Stimulated activated CD8-positive, alpha-beta memory T cell treated with anti-CD3 and anti-CD28 coated beads, Interleukin-15, amount 100 ng/mL, for 4 hours (primary cell): Measurements from ENCODE around the gene RAPGEF2.
"Not testable (repeated sequence)": the region's sequence is repeated elsewhere in the genome, so short reads cannot be mapped to it uniquely, and the experiment has no call there.

Experiments used
- DNase-seq, 2 donors: peaks; one replicate each; pipeline ENCODE4 v3.0.0-alpha.2; 2020; ENCODE audit warnings: low read depth in 2 of 2

Gene RAPGEF2

DNA sequence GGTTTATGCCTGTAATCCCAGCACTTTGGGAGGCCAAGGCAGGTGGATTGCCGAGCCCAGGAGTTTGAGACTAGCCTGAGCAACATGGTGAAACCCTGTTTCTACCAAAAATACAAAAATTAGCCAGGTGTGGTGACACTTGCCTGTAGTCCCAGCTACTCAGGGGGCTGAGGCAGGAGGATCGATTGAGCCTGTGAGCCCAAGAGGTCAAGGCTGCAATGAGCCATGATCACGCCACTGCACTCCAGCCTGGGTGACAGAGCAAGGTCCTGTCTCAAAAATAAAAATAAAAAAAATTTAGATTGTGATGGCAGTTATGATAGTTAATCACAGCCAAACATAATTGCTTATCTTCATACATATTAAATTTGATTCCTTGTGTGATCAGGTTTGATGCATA is 58.6 kb downstream of the RAPGEF2 start:
- not testable (repeated sequence) for DNase-seq

DNA sequence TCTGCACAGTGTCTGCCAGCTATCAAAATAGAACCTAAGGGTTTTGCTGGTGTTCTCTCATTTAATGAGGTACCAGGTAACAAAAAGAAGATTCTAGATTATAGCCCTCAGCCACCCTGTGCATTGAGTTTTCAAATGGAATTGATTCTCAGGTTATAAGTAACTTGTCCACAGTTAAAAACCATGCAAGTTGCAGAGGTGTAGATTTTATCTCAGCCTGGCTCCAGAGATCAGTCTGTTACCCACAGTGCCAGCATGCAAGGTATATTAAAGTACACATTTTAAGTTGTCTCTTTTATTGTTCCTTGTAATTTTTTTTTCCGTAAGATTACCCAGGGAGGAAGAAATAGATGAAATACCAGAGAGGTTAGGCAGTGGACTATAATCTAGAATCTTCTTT is 59.7 kb downstream of the RAPGEF2 start:
- DNase-seq: no peak

DNA sequence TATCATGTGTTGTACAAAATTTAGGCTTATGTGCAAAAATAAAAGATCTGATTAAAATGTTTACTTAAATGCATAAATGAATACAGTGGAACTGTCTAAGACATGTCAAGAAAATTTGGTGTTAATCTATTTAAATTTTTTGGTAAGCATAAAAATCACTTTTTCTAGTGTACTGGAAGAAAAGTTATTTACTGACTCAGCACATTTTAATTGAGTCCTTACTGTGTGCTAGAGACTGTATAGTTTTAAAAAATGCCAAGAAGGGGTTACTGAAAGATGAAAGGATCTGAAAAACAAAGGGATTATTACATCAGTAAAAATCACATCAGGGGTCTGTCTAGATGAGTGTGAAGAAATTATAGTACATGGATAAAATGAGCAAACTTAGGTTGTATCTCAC is 60.6 kb downstream of the RAPGEF2 start:
- no peak for DNase-seq

DNA sequence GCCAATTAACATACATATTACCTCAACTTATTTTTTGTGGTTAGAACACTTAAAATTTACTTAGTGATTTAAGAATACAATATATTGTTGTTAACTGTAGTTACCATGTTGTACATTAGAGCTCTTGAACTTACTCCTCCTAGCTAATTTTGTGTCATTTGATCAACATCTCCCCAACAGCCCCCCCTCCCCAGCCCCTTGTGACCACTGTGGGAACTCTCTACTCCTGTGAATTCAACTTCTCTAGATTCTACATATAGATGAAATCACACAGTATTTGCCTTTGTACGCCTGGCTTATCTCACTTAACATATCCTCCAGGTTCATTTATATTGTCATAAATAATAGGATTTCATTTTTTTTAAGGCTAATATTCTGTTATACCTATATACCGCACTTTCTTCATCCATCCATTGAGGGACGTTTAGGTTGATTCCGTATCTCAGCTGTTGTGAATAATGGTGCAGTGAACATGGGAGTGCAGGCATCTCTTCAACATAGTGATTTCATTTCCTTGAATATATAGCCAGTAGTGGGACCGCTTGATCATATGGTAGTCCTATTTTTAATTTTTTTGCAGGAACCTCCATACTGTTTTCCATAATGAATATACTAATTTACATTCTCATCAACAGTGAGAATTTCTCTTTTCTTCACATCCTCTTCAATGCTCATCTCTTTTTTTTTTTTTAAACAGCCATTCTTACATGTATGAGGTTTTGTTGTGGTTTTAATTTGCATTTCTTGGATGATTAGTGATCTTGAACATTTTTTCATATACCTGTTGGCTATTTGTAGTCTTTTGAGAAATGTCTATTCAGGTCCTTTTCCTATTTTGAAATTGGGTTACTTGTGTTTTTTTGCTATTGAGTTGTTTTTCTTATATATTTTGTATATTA is 66.8 kb downstream of the RAPGEF2 start:
- no peak for DNase-seq

DNA sequence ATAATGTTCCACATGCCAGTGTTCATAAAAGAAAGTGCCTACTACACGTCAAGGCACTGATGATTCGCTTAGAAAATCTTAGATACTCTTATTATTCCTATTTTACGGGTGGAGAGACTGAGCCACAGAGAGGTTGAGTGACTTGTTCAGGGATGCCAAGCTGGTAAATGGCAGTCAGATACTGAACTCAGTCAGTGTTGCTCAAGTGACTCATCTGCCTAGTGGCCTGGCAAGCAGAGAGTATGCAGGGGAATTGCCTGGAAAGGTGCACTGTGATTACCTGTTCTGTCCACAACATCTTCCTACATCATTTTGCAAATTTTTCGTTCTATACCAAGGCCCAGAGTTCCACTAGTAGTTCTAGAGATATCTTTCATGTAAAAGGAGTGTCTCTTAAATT is 68.4 kb downstream of the RAPGEF2 start:
- DNase-seq: no peak

DNA sequence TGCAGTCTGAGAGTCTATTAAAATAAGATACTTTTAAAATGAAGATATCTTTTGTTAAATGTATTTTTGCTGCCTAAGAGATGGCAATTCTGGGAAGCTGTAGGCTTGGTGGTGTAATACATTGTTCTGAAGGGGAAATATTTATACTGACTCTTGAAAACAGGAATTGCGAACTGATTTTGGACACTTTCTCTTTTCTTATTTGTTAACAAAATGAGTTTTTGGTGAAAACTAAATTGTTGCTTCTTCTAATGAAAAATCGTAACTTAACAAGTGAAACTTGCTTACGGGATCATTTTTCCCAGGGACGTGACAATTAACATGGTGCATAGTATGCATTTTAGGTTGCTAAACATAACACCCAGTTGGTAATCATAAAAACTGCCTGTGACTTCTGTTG is 71.0 kb downstream of the RAPGEF2 start:
- no peak for DNase-seq

DNA sequence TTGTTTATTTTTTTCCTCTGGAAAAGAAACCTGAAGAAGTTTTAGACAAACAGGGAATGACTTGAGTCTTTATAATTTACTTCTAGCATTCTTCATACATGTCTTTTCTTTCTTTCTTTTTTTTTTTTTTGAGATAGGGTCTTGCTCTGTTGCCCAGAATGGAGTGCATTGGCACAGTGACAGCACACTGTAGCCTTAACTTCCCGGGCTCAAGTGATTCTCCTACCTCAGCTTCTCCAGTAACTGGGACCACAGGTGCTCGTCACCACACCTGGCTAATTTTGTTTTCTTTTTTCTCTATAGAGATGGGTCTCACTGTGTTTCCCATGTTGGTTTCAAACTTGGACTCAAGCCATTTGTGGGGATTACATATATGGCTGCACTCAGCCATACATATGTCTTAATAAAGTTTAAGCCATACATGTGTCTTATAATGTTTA is 71.8 kb downstream of the RAPGEF2 start:
- no peak for DNase-seq

DNA sequence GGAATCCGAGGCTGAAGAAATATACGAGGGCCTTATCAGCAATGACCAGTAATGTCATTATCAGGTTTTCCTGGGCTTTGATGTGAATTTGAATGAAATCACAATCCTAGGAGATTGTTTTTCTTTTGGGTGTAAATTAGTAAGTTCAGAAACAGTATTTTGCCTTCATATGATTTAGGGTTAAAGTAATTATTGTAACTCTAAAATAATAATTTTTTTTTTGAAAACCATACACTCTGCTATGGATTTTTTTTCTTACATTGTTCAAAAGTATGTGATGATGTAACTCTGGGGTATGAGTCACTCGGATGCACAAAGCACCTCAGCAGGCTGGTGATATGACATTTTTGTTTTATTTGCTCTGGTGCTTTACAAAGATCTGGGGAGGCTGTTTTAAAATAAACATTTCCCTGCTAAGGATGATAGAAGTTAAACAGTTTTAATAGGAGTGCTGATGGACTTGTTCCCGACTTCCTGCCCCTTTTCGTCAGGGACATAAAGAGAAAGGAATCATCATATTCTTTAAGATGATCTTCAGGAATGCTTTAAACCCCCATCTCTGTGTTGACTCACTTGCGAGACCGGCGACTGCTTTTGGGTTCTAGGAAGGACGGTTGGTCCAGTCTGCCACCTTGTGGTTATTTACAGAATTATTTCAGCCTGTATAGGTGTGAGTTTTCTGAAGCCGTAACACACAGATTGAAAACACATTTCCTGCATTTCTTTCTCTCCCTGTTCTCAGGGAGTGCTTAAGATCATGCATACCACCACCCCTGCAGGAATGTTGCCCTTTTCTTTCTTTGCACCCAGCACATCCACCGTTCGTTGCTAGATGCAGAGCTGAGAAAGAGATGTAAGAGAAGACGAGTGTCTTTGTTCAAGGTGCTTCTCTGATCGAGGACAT is 72.5 kb downstream of the RAPGEF2 start:
- DNase-seq: peak; percentile 9 to 39

DNA sequence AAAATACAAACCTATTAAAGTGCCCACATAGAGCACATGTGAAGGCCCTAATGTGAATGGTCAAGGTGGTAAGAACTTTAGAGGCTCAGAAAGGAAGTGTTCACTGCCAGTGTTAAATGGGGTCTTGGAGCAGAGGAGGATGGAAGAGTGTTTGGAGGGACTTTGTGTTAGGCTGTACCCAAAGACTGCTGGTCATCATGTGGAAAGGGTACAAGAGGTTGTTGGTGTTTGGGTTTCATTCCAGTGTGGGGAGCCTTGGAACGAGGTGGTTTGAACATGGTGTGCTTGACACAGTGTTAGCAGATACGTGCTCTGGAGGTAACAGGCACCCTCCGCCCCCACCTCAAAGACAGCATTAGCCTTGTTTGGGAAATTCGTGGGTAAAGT is 73.1 kb downstream of the RAPGEF2 start:
- DNase-seq: no peak

DNA sequence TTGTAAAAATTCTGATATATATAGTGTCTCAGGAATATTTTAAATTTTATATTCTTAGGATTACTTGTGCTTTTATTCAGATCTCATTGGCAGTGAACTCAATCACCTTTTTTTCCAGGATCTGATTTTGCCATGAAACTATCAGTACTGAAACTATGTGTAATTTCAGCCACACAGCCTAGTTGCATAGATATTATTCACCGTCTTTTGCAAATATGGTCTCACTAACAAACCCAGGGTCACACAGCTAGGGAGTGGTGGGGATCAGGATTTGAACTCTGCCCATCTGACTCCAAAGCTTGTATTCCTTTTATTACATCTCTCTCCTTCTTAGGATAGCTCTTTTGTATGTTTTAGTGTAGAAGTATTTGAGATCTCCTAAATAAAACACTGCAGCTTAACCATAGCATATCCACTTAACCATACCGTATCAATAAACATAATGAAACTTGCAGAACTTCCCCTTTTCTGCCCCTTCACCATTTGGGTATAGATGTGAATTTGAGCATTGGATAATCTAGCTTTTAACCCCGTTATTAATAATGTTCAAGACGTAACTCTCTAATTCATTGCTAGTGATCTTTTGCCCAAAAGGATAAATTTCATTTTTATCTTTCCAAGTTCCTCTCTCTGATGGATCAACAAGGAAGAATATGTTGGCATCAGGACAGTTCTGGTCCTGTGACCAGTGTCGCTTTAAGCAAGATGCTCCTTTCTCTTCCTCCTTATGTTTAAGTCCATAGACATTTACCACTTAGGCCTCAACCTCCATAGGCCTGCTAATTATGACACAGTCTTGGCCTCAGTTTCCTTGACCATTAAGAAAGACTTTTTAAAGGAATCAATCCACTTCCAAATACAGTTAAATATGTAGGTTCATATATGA is 74.6 kb downstream of the RAPGEF2 start:
- DNase-seq: no peak

DNA sequence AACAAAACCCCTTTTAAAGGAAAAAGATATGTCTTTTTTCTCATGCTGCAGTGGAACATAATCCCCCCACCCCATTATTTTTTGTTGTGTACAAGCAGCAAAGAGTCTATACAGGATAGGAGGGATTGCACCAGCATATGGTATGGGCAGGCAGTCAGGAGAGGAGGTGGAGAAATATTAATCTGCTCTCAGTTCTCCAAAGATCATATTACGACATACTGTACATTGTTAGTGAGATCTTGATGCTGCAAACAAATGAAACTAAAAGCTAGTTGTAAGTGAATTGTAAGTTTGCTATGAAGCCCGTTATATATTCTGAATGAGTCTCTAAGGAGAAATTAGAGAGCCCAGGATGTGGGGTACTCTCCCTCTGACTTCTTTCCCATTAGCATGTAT is 75.3 kb downstream of the RAPGEF2 start:
- no peak for DNase-seq

DNA sequence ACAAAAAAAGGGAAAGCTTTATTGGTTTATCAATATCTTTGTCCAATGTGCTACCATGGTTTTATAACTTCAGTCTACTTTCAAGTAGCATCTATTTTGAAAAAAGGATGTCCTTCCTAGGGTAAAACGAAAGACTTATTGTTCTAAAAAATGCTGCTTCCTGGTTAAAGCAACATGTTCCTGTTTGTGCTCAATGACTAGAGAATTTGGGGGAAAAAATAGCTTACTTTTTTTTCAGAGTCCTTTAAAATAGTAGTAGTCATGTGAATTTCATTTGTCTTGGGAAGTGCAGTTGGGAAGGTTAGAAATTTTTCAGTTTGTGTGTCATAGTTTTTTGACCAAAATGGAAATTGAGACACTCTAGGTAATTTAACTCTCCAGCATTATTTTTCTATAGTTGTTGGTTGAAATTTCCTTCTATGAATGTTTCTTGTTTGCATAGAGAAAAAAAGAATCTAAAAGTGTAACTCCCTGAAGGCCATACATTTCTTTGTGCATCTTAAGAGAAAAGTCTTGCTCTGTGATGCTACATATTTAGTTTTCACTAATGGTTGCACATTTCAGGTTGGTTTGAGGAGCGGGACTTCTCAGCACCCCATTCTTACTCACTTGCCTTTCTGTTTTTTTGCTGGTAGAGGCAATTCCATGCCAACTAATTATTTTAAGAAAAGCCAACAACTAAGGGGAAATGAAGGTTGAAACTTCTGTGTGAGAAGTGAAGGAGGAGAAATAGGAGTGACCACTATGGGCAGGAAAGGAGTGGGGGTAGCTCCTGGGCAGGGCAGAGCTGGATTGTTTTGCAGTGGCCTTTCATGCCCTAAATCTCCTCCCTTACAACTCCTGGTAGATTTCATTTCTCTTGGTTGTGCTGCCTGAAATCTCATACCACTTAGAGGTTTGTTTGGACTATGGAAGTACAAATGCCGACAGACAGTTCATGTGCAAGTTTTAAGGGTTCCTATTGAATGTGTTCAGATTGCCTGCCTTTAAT is 76.4 kb downstream of the RAPGEF2 start:
- DNase-seq: no peak

DNA sequence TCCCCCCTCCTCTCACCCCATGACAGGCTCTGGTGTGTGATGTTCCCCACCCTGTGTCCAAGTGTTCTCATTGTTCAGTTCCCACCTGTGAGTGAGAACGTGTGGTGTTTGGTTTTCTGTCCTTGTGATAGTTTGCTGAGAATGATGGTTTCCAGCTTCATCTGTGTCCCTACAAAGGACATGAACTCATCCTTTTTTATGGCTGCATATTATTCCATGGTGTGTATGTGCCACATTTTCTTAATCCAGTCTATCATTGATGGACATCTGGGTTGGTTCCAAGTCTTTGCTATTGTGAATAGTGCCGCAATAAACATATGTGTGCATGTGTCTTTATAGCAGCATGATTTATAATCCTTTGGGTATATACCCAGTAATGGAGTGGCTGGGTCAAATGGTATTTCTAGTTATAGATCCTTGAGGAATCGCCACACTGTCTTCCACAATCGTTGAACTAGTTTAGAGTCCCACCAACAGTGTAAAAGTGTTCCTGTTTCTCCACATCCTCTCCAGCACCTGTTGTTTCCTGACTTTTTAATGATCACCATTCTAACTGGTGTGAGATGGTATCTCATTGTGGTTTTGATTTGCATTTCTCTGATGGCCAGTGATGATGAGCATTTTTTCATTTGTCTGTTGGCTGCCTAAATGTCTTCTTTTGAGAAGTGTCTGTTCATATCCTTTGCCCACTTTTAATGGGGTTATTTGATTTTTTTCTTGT is 81.2 kb downstream of the RAPGEF2 start:
- DNase-seq: not testable (repeated sequence)

DNA sequence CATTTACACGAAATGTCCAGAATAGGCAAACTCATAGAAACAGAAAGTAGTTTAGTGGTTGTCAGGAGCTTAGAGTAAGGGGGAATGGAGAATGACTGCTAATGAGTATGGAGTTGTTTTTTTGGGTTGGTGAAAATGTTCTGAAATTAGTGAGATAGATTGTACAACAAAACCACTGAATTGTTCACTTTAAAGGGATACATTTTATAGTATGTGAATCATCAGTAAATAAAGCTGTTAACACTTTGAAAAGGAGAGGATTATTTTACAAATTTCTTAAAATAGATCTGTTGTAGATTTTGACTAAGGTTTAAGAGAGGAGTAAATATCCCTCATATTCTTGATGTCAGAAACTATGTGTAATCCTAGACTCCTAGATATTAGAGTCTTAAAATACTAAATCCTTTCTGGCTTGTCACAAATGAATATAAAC is 82.7 kb downstream of the RAPGEF2 start:
- no peak for DNase-seq

DNA sequence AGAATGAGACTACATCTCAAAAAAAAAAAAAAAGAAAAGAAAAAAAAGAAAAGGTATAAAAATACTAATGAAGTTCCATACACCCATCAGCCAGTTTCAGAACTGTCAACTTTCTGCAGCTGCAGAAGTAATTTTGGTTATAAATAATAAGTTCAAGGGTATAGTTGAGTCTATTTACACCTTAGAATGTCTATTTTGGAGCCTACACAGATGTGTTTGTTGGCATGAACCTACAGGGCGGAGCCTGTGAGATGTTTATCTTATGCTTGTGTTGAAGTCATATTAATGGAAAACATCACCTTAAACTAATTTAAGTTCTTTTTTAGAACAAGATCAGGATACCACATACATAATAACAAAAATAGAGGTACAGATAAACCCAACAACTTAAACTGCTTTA is 85.8 kb downstream of the RAPGEF2 start:
- DNase-seq: no peak

DNA sequence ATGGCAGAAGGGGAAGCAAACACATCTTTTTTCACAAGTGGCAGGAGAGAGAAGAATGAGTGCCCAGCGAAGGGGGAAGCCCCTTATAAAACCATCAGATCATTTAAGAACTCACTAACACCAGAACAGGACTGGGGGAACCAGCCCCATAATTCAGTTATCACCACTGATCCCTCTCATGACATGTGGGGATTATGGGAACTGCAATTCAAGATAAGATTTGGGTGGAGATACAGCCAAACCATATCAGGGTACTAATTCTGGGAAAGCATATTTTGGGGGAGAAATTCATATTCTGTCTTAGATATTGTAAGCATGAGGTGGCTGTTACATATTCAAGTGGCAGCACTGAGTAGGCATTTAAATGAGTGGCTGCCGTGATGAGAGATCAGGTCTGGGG is 87.8 kb downstream of the RAPGEF2 start:
- no peak for DNase-seq

DNA sequence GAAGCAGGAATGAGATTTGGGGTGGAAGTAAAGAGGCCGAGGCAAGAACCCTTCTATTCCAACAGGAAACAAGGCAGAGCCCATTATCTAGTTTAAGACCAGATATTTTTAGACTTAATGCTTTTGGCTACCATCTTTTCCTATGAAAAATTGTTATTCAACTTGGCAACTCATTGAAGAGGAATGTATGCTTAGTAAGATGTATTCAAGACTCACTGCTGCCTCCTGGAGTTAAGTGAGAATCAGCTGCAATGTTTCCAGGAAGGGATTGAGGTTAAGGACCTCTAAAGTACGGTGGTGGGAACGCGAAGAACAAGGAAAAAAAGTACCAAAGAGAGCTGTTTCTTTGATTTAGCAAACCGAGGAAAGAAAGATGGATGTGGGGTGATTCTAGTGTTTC is 89.1 kb downstream of the RAPGEF2 start:
- DNase-seq: no peak

DNA sequence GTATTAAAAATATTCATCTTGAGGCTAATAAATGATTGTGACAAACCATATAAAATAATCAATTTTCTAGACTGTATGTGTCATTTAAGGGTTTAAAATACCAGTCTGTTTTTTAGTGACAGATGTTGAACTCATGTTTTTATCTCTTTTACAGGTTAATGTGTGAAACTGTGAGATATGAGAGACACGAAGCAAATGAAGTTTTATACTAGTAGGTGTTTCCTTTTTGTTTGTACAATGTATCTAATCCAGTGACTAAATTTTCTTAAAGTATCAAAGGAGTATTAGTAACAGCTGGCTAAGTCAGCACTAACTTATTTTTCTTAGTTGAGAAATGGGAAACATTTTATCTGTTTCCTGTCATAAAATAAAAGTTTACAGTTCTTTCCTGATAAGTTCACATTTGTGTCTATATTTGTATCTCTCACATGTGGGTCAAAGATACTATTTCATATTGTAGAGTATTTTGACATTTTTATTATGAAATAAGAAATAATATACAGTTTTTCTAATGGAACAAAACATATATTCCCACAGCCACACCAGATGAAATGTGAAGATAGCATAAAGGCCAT is 90.3 kb downstream of the RAPGEF2 start:
- no peak for DNase-seq

DNA sequence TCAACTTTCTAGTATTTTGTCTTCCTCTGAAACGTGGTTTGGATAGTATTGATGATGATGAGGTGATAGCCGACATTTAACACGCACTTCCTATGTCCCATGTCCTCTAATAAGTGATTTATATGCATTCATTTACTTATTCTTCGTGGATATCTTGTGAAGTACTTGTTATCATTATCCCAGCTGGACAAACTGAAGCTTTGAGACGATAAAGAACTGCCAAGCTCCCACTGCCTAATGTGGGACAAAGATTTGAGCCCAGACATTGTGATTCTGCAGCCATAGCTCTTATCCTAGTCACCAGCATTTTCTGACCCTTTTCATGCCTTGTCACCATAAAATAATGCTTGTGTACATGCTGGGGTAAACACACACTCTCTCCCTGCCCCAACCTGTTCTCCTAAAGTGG is 92.5 kb downstream of the RAPGEF2 start:
- DNase-seq: no peak
